B cell (primary cell): ENCODE results near the gene IL17A. TPM values are rescaled to one million over a fixed set of nuclear protein-coding genes. Genes with fewer than 3 reads are reported as not detected.

Source experiments
- ATAC-seq: fragments of 200-7000 bp; cut with Tn5 transposase; one replicate; pipeline ENCODE4 v1.10.0; 2021; ENCODE audit warnings: low read depth, mild to moderate bottlenecking, moderate number of reproducible peaks, moderate library complexity
- CTCF ChIA-PET: fragments of 350-600 bp; sonication (Branson Sonifier 250); formaldehyde crosslinking; loops from one replicate; lab custom pipeline; 2021; ENCODE audit warnings: antibody characterized with exemption, inconsistent platforms; lab: Charles Lee
- POLR2A ChIA-PET: fragments of 350-600 bp; sonication (Branson Sonifier 250); formaldehyde crosslinking; loops from one replicate; lab custom pipeline; 2021; ENCODE audit warnings: antibody characterized with exemption; lab: Charles Lee
- DNase-seq: peaks from one replicate; pipeline ENCODE4 v3.0.0; 2013
- H2AFZ ChIP-seq: 2 replicates; pipeline ENCODE4 v1.6.1; 2012; ENCODE audit warnings: mild to moderate bottlenecking, low read depth, low read length; ENCODE audit not compliant: insufficient read depth, poor library complexity, severe bottlenecking
- H3K27ac ChIP-seq, 2 donors: 1 replicate in 1 of 2; 2 replicates in 1 of 2; pipeline ENCODE4 v1.5.1; 2012 to 2013; ENCODE audit warnings: low read length in 2 of 2, mild to moderate bottlenecking in 2 of 2, moderate library complexity in 1 of 2
- H3K27me3 ChIP-seq, 4 experiments: fragments of 200-600 bp in 1 of 4; sonication (generic) in 1 of 4; replicated peaks in 1 of 4; 1 replicate in 2 of 4; 2 replicates in 2 of 4; pipeline versions ENCODE4 v1.6.1 to v1.7.0; 2013 to 2016; ENCODE audit warnings: low read length in 3 of 4, mild to moderate bottlenecking in 2 of 4, mixed read lengths in 1 of 4, moderate library complexity in 1 of 4; ENCODE audit not compliant: insufficient read depth in 4 of 4, control insufficient read depth in 3 of 4; ENCODE audit errors: control extremely low read depth in 1 of 4
- H3K36me3 ChIP-seq, 2 experiments: replicated peaks in 1 of 2; 1 replicate in 1 of 2; 2 replicates in 1 of 2; pipeline versions ENCODE4 v1.6.1 to v1.7.1; 2013; ENCODE audit warnings: low read length in 1 of 2; ENCODE audit not compliant: insufficient read depth in 2 of 2, control insufficient read depth in 1 of 2; ENCODE audit errors: control extremely low read depth in 1 of 2, extremely low read depth in 1 of 2
- H3K4me1 ChIP-seq, 2 donors: fragments of 200-600 bp in 1 of 2; sonication (generic) in 1 of 2; 1 replicate in 1 of 2; 2 replicates in 1 of 2; pipeline versions ENCODE4 v1.5.1 to v1.6.1; 2013 to 2017; ENCODE audit warnings: low read length in 2 of 2; ENCODE audit not compliant: control insufficient read depth in 2 of 2, insufficient read depth in 2 of 2
- H3K4me2 ChIP-seq: replicated peaks from 2 replicates; pipeline ENCODE3; 2012; ENCODE audit warnings: mild to moderate bottlenecking, low read depth, low read length; ENCODE audit not compliant: poor library complexity, severe bottlenecking
- H3K4me3 ChIP-seq, 5 experiments: fragments of 200-600 bp in 1 of 5; sonication (generic) in 1 of 5; 1 replicate in 3 of 5; 2 replicates in 2 of 5; pipeline versions ENCODE4 v1.5.1 to v1.7.0; 2011 to 2016; ENCODE audit warnings: low read length in 4 of 5, mild to moderate bottlenecking in 4 of 5, low read depth in 2 of 5, control low read depth in 1 of 5, moderate library complexity in 1 of 5; ENCODE audit not compliant: insufficient read depth in 1 of 5; ENCODE audit errors: control extremely low read depth in 1 of 5, extremely low read depth in 1 of 5
- H3K79me2 ChIP-seq: fragments of 200-600 bp; sonication (generic); one replicate; pipeline ENCODE4 v1.6.0; 2016; ENCODE audit warnings: low read length; ENCODE audit not compliant: control insufficient read depth, insufficient read depth
- H3K9ac ChIP-seq: fragments of 200-600 bp; sonication (generic); 2 replicates; pipeline ENCODE4 v1.6.1; 2017; ENCODE audit warnings: mild to moderate bottlenecking, low read length, moderate library complexity
- H3K9me3 ChIP-seq, 3 donors: one replicate each; pipeline versions ENCODE4 v1.6.1 to v1.7.1; 2013; ENCODE audit warnings: low read length in 2 of 3; ENCODE audit not compliant: control insufficient read depth in 2 of 3, insufficient read depth in 1 of 3; ENCODE audit errors: control extremely low read depth in 1 of 3
- H4K20me1 ChIP-seq: 2 replicates; pipeline ENCODE4 v1.6.0; 2012; ENCODE audit warnings: mild to moderate bottlenecking, low read length; ENCODE audit not compliant: insufficient read depth, control insufficient read depth, poor library complexity, severe bottlenecking
- H3K27ac Mint-ChIP-seq: one replicate; pipeline ENCODE4 v1.8.0; 2021; ENCODE audit warnings: mixed read lengths
- H3K27me3 Mint-ChIP-seq: one replicate; pipeline ENCODE4 v1.8.0; 2021; ENCODE audit warnings: mixed read lengths
- H3K4me1 Mint-ChIP-seq: one replicate; pipeline ENCODE4 v1.8.0; 2021; ENCODE audit warnings: mixed read lengths
- H3K4me3 Mint-ChIP-seq: one replicate; pipeline ENCODE4 v1.8.0; 2021; ENCODE audit warnings: mixed read lengths
- H3K9me3 Mint-ChIP-seq: one replicate; pipeline ENCODE4 v1.8.0; 2022; ENCODE audit warnings: mixed read lengths; ENCODE audit not compliant: insufficient read depth
- EZH2 ChIP-seq: IDR thresholded peaks from 2 replicates; pipeline ENCODE4 v1.6.1; 2012; ENCODE audit warnings: borderline replicate concordance, low read depth, mild to moderate bottlenecking, moderate library complexity, low read length; ENCODE audit not compliant: insufficient read depth, poor library complexity, severe bottlenecking
- WGBS: methylation state at CpG from one replicate; pipeline ENCODE4 v1.1.5; 2013; ENCODE audit warnings: missing lambda C conversion rate; ENCODE audit not compliant: insufficient coverage; 5-methylcytosine and 5-hydroxymethylcytosine counted together
- intact Hi-C: fragments of 100-400 bp; cut with micrococcal nuclease; formaldehyde crosslinking; loops from one replicate; pipeline ENCODE4 v1.10.0; 2022
- polyA plus RNA-seq: library from polyadenylated mRNA; depleted of rRNA; stranded (reverse); fragments of >200 nt; gene quantifications from 2 replicates; pipeline ENCODE4 v1.2.3, GENCODE V29; 2012
- total RNA-seq, 2 donors: library from RNA; stranded (reverse); fragments of 120-200 nt in 1 of 2; gene quantifications; 1 replicate in 1 of 2; 2 replicates in 1 of 2; pipeline versions ENCODE4 v1.2.3 to v1.2.4, GENCODE V29; 2013 to 2022
- TF ChIP-seq, protein P1 (sequence below): fragments of 200-600 bp; IDR thresholded peaks from one replicate; pipeline ENCODE4 v1.8.0; 2022; ENCODE audit warnings: antibody characterized with exemption, mild to moderate bottlenecking

Gene IL17A
- total and polyA plus RNA-seq, 2 donors (not counting 1 experiment from before 2014, with no cell fraction given): not detected

DNA sequence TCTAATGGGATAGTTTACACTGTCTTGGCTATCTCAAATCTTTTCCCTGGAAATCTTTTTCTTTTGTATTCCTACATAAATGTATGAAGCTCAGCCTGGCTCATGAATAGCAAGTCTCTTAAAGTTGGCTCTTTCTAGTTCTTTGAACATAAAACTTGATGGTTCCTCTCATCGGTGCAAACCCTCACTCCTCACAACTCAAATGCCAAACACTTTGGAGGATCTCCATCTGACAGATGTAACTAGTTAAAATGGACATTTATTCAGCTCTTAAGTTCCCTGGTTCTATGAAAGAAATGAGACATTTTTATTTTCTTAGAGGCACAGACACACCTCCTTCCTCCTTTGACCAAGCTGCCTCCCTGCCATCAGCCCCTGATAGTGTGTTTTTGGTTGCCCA, 43.6 kb upstream of the IL17A start:
- H4K20me1 ChIP-seq: no peaks in the 10 kb centered on the region
- H3K4me2 ChIP-seq: no peak overlapping the region
- no peak overlapping the region for H3K9ac ChIP-seq
- H3K36me3 ChIP-seq: no peaks in the 10 kb centered on the region
- Mint-ChIP-seq H3K27me3 (peaks cover 11% of the 10 kb centered on the region), H3K4me3 (no peak overlapping the region), H3K27ac (no peak overlapping the region), H3K4me1 (no peaks in the 10 kb centered on the region), H3K9me3 (no peaks in the 10 kb centered on the region)
- peaks cover 0 to 3% (median 0%) of the 10 kb centered on the region in 4 experiments for H3K27me3 ChIP-seq
- TF ChIP-seq, protein P1, sequence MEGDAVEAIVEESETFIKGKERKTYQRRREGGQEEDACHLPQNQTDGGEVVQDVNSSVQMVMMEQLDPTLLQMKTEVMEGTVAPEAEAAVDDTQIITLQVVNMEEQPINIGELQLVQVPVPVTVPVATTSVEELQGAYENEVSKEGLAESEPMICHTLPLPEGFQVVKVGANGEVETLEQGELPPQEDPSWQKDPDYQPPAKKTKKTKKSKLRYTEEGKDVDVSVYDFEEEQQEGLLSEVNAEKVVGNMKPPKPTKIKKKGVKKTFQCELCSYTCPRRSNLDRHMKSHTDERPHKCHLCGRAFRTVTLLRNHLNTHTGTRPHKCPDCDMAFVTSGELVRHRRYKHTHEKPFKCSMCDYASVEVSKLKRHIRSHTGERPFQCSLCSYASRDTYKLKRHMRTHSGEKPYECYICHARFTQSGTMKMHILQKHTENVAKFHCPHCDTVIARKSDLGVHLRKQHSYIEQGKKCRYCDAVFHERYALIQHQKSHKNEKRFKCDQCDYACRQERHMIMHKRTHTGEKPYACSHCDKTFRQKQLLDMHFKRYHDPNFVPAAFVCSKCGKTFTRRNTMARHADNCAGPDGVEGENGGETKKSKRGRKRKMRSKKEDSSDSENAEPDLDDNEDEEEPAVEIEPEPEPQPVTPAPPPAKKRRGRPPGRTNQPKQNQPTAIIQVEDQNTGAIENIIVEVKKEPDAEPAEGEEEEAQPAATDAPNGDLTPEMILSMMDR: no peak
- no peak for TF ChIP-seq EZH2
- H3K79me2 ChIP-seq: no peaks in the 10 kb centered on the region
- no peak overlapping the region for H3K27ac ChIP-seq
- no peak for DNase-seq
- ChIA-PET POLR2A (no interaction called here), CTCF (no interaction called here)
- 100% methylated on average over 1 of the region's 1 CpG for WGBS
- no peak for ATAC-seq
- no peaks in the 10 kb centered on the region for H3K4me1 ChIP-seq
- H2AFZ ChIP-seq: no peak overlapping the region
- intact Hi-C loops: no loop called here
- no peaks in the 10 kb centered on the region for H3K9me3 ChIP-seq
- H3K4me3 ChIP-seq: no peak overlapping the region

GRCh38 chr6:52143551-52143950, 42.6 kb upstream of the IL17A start:
- Histone ChIP-seq H3K9ac (no peak overlapping the region), H2AFZ (no peak overlapping the region), H4K20me1 (no peaks in the 10 kb centered on the region), H3K4me3 (no peak overlapping the region), H3K4me1 (no peaks in the 10 kb centered on the region), H3K36me3 (no peaks in the 10 kb centered on the region), H3K27ac (no peak overlapping the region), H3K27me3 (peaks cover 0 to 3% (median 0%) of the 10 kb centered on the region in 4 experiments), H3K9me3 (no peaks in the 10 kb centered on the region), H3K79me2 (no peaks in the 10 kb centered on the region), H3K4me2 (no peak overlapping the region)
- peaks cover 11% of the 10 kb centered on the region for H3K27me3 Mint-ChIP-seq
- ChIA-PET CTCF (interaction anchor here (0.6 kb wide), 1 partner anchor 8 kb away, joined by 3 read pairs; no protein-coding TSS in a partner anchor), POLR2A (no interaction called here)
- intact Hi-C loops: no loop called here
- ATAC-seq (no peak), DNase-seq (no peak)
- no peak overlapping the region for H3K27ac Mint-ChIP-seq
- no peaks in the 10 kb centered on the region for H3K9me3 Mint-ChIP-seq
- TF ChIP-seq, protein P1: no peak
- TF ChIP-seq EZH2: no peak
- 100% methylated on average over 2 of the region's 4 CpGs for WGBS
- H3K4me1 Mint-ChIP-seq: no peaks in the 10 kb centered on the region
- no peak overlapping the region for H3K4me3 Mint-ChIP-seq
